H1 (cell line): ENCODE measurements around the gene DKK3. TPM values are rescaled to one million over a fixed set of nuclear protein-coding genes. Genes with fewer than 3 reads are reported as not detected.

Source experiments
- CTCF ChIA-PET: fragments of 300-600 bp; sonication (Branson Sonifier 250); formaldehyde crosslinking; loops from one replicate; lab custom pipeline; 2021; ENCODE audit not compliant: partially characterized antibody; lab: Charles Lee
- POLR2A ChIA-PET: fragments of 300-600 bp; sonication (Branson Sonifier 250); formaldehyde crosslinking; loops from one replicate; lab custom pipeline; 2021; ENCODE audit warnings: inconsistent platforms; ENCODE audit not compliant: partially characterized antibody; lab: Charles Lee
- DNase-seq, 2 experiments: peaks; one replicate each; pipeline versions ENCODE4 v3.0.0 to v3.0.0-alpha.2; 2010 to 2022; ENCODE audit warnings: low spot score in 2 of 2, low read depth in 1 of 2, mixed read lengths in 1 of 2
- FAIRE-seq: peaks from 2 replicates; lab custom pipeline; 2011; peaks lifted over from hg19 to GRCh38; lab: Jason Lieb, UNC
- H2AFZ ChIP-seq: 2 replicates; pipeline ENCODE4 v1.8.1; 2012; ENCODE audit warnings: low read length, inconsistent platforms
- H2AK5ac ChIP-seq: 2 replicates; pipeline ENCODE4 v1.6.1; 2013; ENCODE audit warnings: low read depth, low read length
- H2BK120ac ChIP-seq: replicated peaks from 2 replicates; pipeline ENCODE3; 2013; ENCODE audit warnings: low read depth, low read length, inconsistent platforms
- H2BK12ac ChIP-seq: 2 replicates; pipeline ENCODE4 v1.6.1; 2013; ENCODE audit warnings: low read depth, low read length
- H2BK15ac ChIP-seq: 2 replicates; pipeline ENCODE4 v1.6.1; 2013; ENCODE audit warnings: low read length
- H2BK20ac ChIP-seq: 2 replicates; pipeline ENCODE4 v1.6.1; 2013; ENCODE audit warnings: low read length
- H2BK5ac ChIP-seq: 2 replicates; pipeline ENCODE4 v1.6.1; 2013; ENCODE audit warnings: low read depth, low read length
- H3K14ac ChIP-seq: 2 replicates; pipeline ENCODE4 v1.6.1; 2013; ENCODE audit warnings: inconsistent platforms; ENCODE audit not compliant: insufficient read length
- H3K18ac ChIP-seq: 2 replicates; pipeline ENCODE4 v1.6.1; 2013; ENCODE audit warnings: low read length; ENCODE audit errors: extremely low read depth
- H3K23ac ChIP-seq: 2 replicates; pipeline ENCODE4 v1.6.1; 2013; ENCODE audit warnings: inconsistent platforms; ENCODE audit not compliant: insufficient read length
- H3K23me2 ChIP-seq: 2 replicates; pipeline ENCODE4 v1.6.1; 2013; ENCODE audit warnings: low read depth, low read length
- H3K27ac ChIP-seq: 2 replicates; pipeline ENCODE4 v1.6.1; 2011; ENCODE audit warnings: low read depth, low read length, inconsistent platforms
- H3K27me3 ChIP-seq, 4 experiments: replicated peaks in 1 of 4; 1 replicate in 1 of 4; 2 replicates in 3 of 4; pipeline versions ENCODE4 v1.6.1 to v1.8.1; 2011 to 2013; ENCODE audit warnings: low read length in 3 of 4, mild to moderate bottlenecking in 3 of 4, inconsistent platforms in 2 of 4, mixed read lengths in 2 of 4, moderate library complexity in 1 of 4; ENCODE audit not compliant: control insufficient read depth in 3 of 4, insufficient read depth in 3 of 4; ENCODE audit errors: extremely low read depth in 1 of 4
- H3K36me3 ChIP-seq, 4 experiments: 2 replicates each; pipeline versions ENCODE4 v1.6.1 to v1.8.1; 2011 to 2013; ENCODE audit warnings: mild to moderate bottlenecking in 4 of 4, low read length in 3 of 4, moderate library complexity in 2 of 4, control low read depth in 1 of 4, inconsistent platforms in 1 of 4; ENCODE audit not compliant: insufficient read depth in 4 of 4, control insufficient read depth in 2 of 4
- H3K4ac ChIP-seq: replicated peaks from 2 replicates; pipeline ENCODE3; 2013; ENCODE audit warnings: low read length, low read depth, mixed read lengths, inconsistent platforms; ENCODE audit not compliant: insufficient read length
- H3K4me1 ChIP-seq, 4 experiments: replicated peaks in 1 of 4; 1 replicate in 1 of 4; 2 replicates in 3 of 4; pipeline versions ENCODE4 v1.6.1 to v1.8.1; 2011 to 2013; ENCODE audit warnings: low read length in 3 of 4, inconsistent platforms in 2 of 4, mixed read lengths in 1 of 4; ENCODE audit not compliant: insufficient read depth in 4 of 4, control insufficient read depth in 3 of 4
- H3K4me2 ChIP-seq, 2 experiments: 2 replicates each; pipeline versions ENCODE4 v1.6.1 to v1.8.1; 2011 to 2013; ENCODE audit warnings: low read depth in 2 of 2, low read length in 2 of 2, control low read depth in 1 of 2, inconsistent platforms in 1 of 2, mild to moderate bottlenecking in 1 of 2; ENCODE audit not compliant: insufficient read depth in 1 of 2
- H3K4me3 ChIP-seq, 4 experiments: fragments of 200-600, 300-600 bp in 1 of 4; sonication (generic), shearing (Covaris generic), sonication (Bioruptor Twin) in 1 of 4; 2 replicates each; pipeline versions ENCODE4 v1.5.1 to v1.8.1; 2011 to 2016; ENCODE audit warnings: low read length in 4 of 4, low read depth in 3 of 4, control low read depth in 2 of 4, inconsistent platforms in 2 of 4, mild to moderate bottlenecking in 2 of 4, mixed read lengths in 1 of 4, moderate library complexity in 1 of 4; ENCODE audit not compliant: insufficient read depth in 2 of 4; ENCODE audit errors: extremely low read depth in 1 of 4
- H3K56ac ChIP-seq: replicated peaks from 2 replicates; pipeline ENCODE3; 2013; ENCODE audit warnings: low read depth, mild to moderate bottlenecking, mixed read lengths, low read length, inconsistent platforms; ENCODE audit not compliant: insufficient read length
- H3K79me1 ChIP-seq: 2 replicates; pipeline ENCODE4 v1.6.1; 2013; ENCODE audit warnings: low read depth, low read length, control low read depth
- H3K79me2 ChIP-seq, 2 experiments: 2 replicates each; pipeline versions ENCODE4 v1.6.1 to v1.8.1; 2012 to 2013; ENCODE audit warnings: low read length in 2 of 2, mild to moderate bottlenecking in 2 of 2, inconsistent platforms in 1 of 2; ENCODE audit not compliant: insufficient read depth in 2 of 2, control insufficient read depth in 1 of 2
- H3K9ac ChIP-seq, 4 experiments: replicated peaks in 1 of 4; 1 replicate in 1 of 4; 2 replicates in 3 of 4; pipeline versions ENCODE4 v1.6.1 to v1.8.1; 2011 to 2013; ENCODE audit warnings: low read depth in 3 of 4, low read length in 3 of 4, control low read depth in 2 of 4, mild to moderate bottlenecking in 2 of 4, moderate library complexity in 2 of 4, inconsistent platforms in 1 of 4; ENCODE audit errors: extremely low read depth in 1 of 4
- H3K9me3 ChIP-seq, 2 experiments: 2 replicates each; pipeline versions ENCODE4 v1.6.1 to v1.8.1; 2012 to 2013; ENCODE audit warnings: mild to moderate bottlenecking in 2 of 2, moderate library complexity in 2 of 2, control low read depth in 1 of 2, inconsistent platforms in 1 of 2, low read depth in 1 of 2, low read length in 1 of 2, mixed read lengths in 1 of 2; ENCODE audit not compliant: insufficient read depth in 2 of 2
- H4K20me1 ChIP-seq, 2 experiments: replicated peaks in 1 of 2; 2 replicates each; pipeline versions ENCODE3 to v1.8.1; 2011 to 2013; ENCODE audit warnings: inconsistent platforms in 2 of 2, low read length in 2 of 2, mild to moderate bottlenecking in 1 of 2; ENCODE audit not compliant: insufficient read depth in 2 of 2, control insufficient read depth in 1 of 2
- H4K5ac ChIP-seq: 2 replicates; pipeline ENCODE4 v1.6.1; 2013; ENCODE audit warnings: low read length, low read depth, mixed read lengths, inconsistent platforms; ENCODE audit not compliant: insufficient read length
- H4K8ac ChIP-seq: 2 replicates; pipeline ENCODE4 v1.8.0; 2013; ENCODE audit warnings: mild to moderate bottlenecking, moderate library complexity, low read length, inconsistent platforms; ENCODE audit not compliant: insufficient read depth; ENCODE audit errors: extremely low read depth
- H4K91ac ChIP-seq: replicated peaks from 2 replicates; pipeline ENCODE3; 2013; ENCODE audit warnings: low read length, mixed read lengths, inconsistent platforms; ENCODE audit not compliant: insufficient read length
- BCL11A ChIP-seq, 2 experiments: IDR thresholded peaks; one replicate each; pipeline ENCODE4 v1.6.1; 2011; ENCODE audit warnings: low read depth in 2 of 2, low read length in 2 of 2, mild to moderate bottlenecking in 2 of 2
- CBX5 ChIP-seq: fragments of 300-800, 300-1000 bp; sonication (generic); IDR thresholded peaks from 2 replicates; pipeline ENCODE4 v1.7.1; 2016; ENCODE audit warnings: antibody characterized with exemption, low read length, low read depth
- FOSL1 ChIP-seq: IDR thresholded peaks from 2 replicates; pipeline ENCODE4 v1.6.1; 2011; ENCODE audit warnings: mild to moderate bottlenecking, low read depth, low read length, moderate library complexity; ENCODE audit not compliant: insufficient read depth
- HDAC6 ChIP-seq: IDR thresholded peaks from one replicate; pipeline ENCODE4 v1.7.1; 2012; ENCODE audit warnings: low read depth, mild to moderate bottlenecking, inconsistent platforms, low read length, moderate library complexity
- SP4 ChIP-seq: IDR thresholded peaks from 2 replicates; pipeline ENCODE4 v1.6.1; 2012; ENCODE audit warnings: low read length, inconsistent platforms
- SRF ChIP-seq: IDR thresholded peaks from 2 replicates; pipeline ENCODE4 v1.6.1; 2011; ENCODE audit warnings: mild to moderate bottlenecking, low read depth, low read length, moderate library complexity
- SUZ12 ChIP-seq: fragments of 200-600 bp; sonication (generic); IDR thresholded peaks from 2 replicates; pipeline ENCODE4 v1.6.1; 2012; ENCODE audit warnings: mild to moderate bottlenecking, inconsistent platforms, low read length, moderate library complexity, mixed read lengths
- ZNF274 ChIP-seq: IDR thresholded peaks from 2 replicates; pipeline ENCODE4 v1.7.0; 2012; ENCODE audit warnings: low read length, borderline replicate concordance; ENCODE audit errors: extremely low read depth
- WGBS, 2 experiments: shearing (Covaris generic) in 1 of 2; methylation state at CpG; one replicate each; pipeline versions ENCODE4 v1.1.6 to v1.1.7; 2013 to 2015; ENCODE audit warnings: low lambda C conversion rate in 2 of 2, mixed read lengths in 2 of 2, inconsistent platforms in 1 of 2, low coverage in 1 of 2, missing lambda C conversion rate in 1 of 2; ENCODE audit not compliant: insufficient replicate concordance in 2 of 2, insufficient coverage in 1 of 2, insufficient read length in 1 of 2; ENCODE audit errors: extremely low coverage in 1 of 2, missing lambda C conversion rate in 1 of 2; 5-methylcytosine and 5-hydroxymethylcytosine counted together
- polyA plus RNA-seq, 7 experiments: library from polyadenylated mRNA; depleted of rRNA in 3 of 7; stranded (reverse) in 5 of 7; unstranded in 2 of 7; fragments of >200 nt in 5 of 7; fragments of 200-250 nt in 2 of 7; gene quantifications; 1 replicate in 5 of 7; 2 replicates in 1 of 7; 4 replicates in 1 of 7; pipeline versions ENCODE4 v1.2.1 to v1.2.3, GENCODE V29; 2011 to 2013; ENCODE audit warnings: missing spikeins in 2 of 7, mixed read lengths in 2 of 7
- total RNA-seq: library from RNA; stranded (reverse); fragmentation: NEBNext Ultra II Directional; extraction: Animal tissue kit (Norgen Biotek cat#: 25700); gene quantifications from 2 replicates; pipeline ENCODE4 v1.2.1, GENCODE V29; 2021

Gene DKK3
- total and polyA plus RNA-seq, 2 of the 8 experiments (the other 6 are each of a cell fraction or from before 2014, with no cell fraction given), result 30.0 to 40.1 TPM

DNA sequence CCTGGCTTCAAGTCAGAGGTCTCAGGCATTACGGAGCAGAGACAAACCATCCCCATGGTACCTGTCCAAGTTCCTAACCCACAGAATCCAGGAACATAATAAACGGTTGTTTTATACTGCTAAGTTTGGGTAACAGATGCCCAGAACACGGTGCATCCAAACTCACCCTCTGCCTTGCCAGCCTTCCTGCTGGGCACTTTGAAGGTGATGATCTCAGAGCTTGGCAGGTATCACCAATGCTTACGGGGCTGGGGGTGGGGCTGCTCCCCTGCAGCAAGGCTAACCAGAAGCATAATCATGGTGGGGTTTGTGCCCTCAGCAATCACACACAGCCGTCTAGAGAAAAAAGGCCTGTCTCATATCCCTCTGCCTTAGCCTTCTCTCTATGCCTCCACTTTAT lies 27.1 kb downstream of the DKK3 start:
- H3K79me1 ChIP-seq, result no peaks in the 10 kb centered on the region
- no peak overlapping the region for H2BK120ac ChIP-seq
- no peaks in the 10 kb centered on the region for H4K20me1 ChIP-seq
- H3K4me1 ChIP-seq, result peaks cover 1 to 6% (median 3%) of the 10 kb centered on the region in 4 experiments; a peak in 4 of 7 replicates
- no peaks in the 10 kb centered on the region for H3K23me2 ChIP-seq
- H2BK12ac ChIP-seq, result no peak overlapping the region
- H2BK5ac ChIP-seq, result no peak overlapping the region
- no peak overlapping the region for H4K8ac ChIP-seq
- no peak for FAIRE-seq
- ChIA-PET POLR2A (interaction anchor here (0.6 kb wide), 1 partner anchor 34 kb away, joined by 3 read pairs; no protein-coding TSS in a partner anchor), CTCF (interaction anchor here (1.4 to 2.4 kb wide), 3 partner anchors 15 to 66 kb away, joined by 5 to 12 read pairs (median 5); no protein-coding TSS in a partner anchor)
- WGBS, 2 experiments, result 95% methylated on average over 5 of the region's 5 CpGs; no CpG with 5 or more reads in 1 of the 2 experiments
- H3K36me3 ChIP-seq, result no peaks in the 10 kb centered on the region
- no peak overlapping the region for H3K23ac ChIP-seq
- no peak overlapping the region for H3K56ac ChIP-seq
- no peak overlapping the region for H3K14ac ChIP-seq
- no peak overlapping the region for H3K4ac ChIP-seq
- no peak overlapping the region for H4K5ac ChIP-seq
- no peak overlapping the region for H3K27ac ChIP-seq
- H3K9me3 ChIP-seq, result no peaks in the 10 kb centered on the region
- H3K18ac ChIP-seq, result no peak overlapping the region
- no peak overlapping the region for H3K4me3 ChIP-seq
- H2BK20ac ChIP-seq, result no peak overlapping the region
- no peaks in the 10 kb centered on the region for H3K27me3 ChIP-seq
- H3K79me2 ChIP-seq, result no peaks in the 10 kb centered on the region
- H2AK5ac ChIP-seq, result no peak overlapping the region
- no peak overlapping the region for H4K91ac ChIP-seq
- TF ChIP-seq FOSL1 (no peak), CBX5 (no peak), SP4 (no peak), ZNF274 (no peak), BCL11A (IDR thresholded peaks at IDR 0.05; ENCODE audit: low read depth in 2 of 2, low read length in 2 of 2) (no peak), SUZ12 (no peak), HDAC6 (no peak), SRF (no peak)
- H2AFZ ChIP-seq, result no peak overlapping the region
- H3K4me2 ChIP-seq, result no peak overlapping the region
- no peak for DNase-seq
- H3K9ac ChIP-seq, result no peak overlapping the region
- H2BK15ac ChIP-seq, result no peak overlapping the region
